Heart left ventricle (tissue), 16 donors: ENCODE results near the gene NIT2. TPM values are rescaled to one million over a fixed set of nuclear protein-coding genes. Genes with fewer than 3 reads are reported as not detected.

Experiments used
- ATAC-seq, 4 donors: fragments of 200-7000 bp; cut with Tn5 transposase; one replicate each; pipeline ENCODE4 v1.9.1; 2020 to 2022; ENCODE audit warnings: moderate library complexity in 4 of 4, mild to moderate bottlenecking in 3 of 4, moderate number of reproducible peaks in 1 of 4
- DNase-seq, 5 donors: peaks; one replicate each; pipeline ENCODE4 v3.0.0-alpha.2; 2020
- H3K27ac ChIP-seq, 12 donors: fragments of 200-600 bp; sonication (generic) in 4 of 12; one replicate each; pipeline versions ENCODE4 v1.5.0 to v1.8.0; 2016 to 2022; ENCODE audit warnings: mild to moderate bottlenecking in 2 of 12
- H3K27me3 ChIP-seq, 9 donors: fragments of 200-600 bp; sonication (generic) in 2 of 9; one replicate each; pipeline versions ENCODE4 v1.5.1 to v1.8.0; 2016 to 2022; ENCODE audit warnings: mild to moderate bottlenecking in 3 of 9
- H3K36me3 ChIP-seq, 9 donors: fragments of 200-600 bp; sonication (generic) in 2 of 9; one replicate each; pipeline versions ENCODE4 v1.5.0 to v1.8.0; 2018 to 2022; ENCODE audit warnings: mild to moderate bottlenecking in 2 of 9
- H3K4me1 ChIP-seq, 12 donors: fragments of 200-600 bp; sonication (generic) in 4 of 12; one replicate each; pipeline versions ENCODE4 v1.5.0 to v1.8.0; 2016 to 2022; ENCODE audit warnings: mild to moderate bottlenecking in 3 of 12
- H3K4me3 ChIP-seq, 12 donors: fragments of 200-600 bp; sonication (generic) in 4 of 12; one replicate each; pipeline versions ENCODE4 v1.5.0 to v1.8.0; 2017 to 2022; ENCODE audit warnings: mild to moderate bottlenecking in 9 of 12, moderate library complexity in 4 of 12
- H3K9me3 ChIP-seq, 12 donors: fragments of 200-600 bp; sonication (generic) in 4 of 12; one replicate each; pipeline versions ENCODE4 v1.5.0 to v1.8.0; 2016 to 2022; ENCODE audit warnings: mild to moderate bottlenecking in 1 of 12
- CTCF ChIP-seq, 12 donors: fragments of 200-600 bp; sonication (generic) in 4 of 12; IDR thresholded peaks; one replicate each; pipeline versions ENCODE4 v1.5.0 to v1.8.0; 2018 to 2022; ENCODE audit warnings: antibody characterized with exemption in 12 of 12, mild to moderate bottlenecking in 5 of 12
- POLR2A ChIP-seq, 2 donors: fragments of 450-650 bp; IDR thresholded peaks; one replicate each; pipeline ENCODE4 v1.6.1; 2017; ENCODE audit warnings: antibody characterized with exemption in 2 of 2, mild to moderate bottlenecking in 2 of 2, moderate library complexity in 2 of 2
- WGBS, 4 donors: extraction: QIAGEN DNeasy Blood & Tissue Kit in 2 of 4; methylation state at CpG; one replicate each; pipeline versions ENCODE4 v1.1.5 to v1.1.7; 2013 to 2018; 5-methylcytosine and 5-hydroxymethylcytosine counted together
- intact Hi-C, 10 donors: fragments of 100-400 bp; cut with DNase I; formaldehyde crosslinking; loops; one replicate each; pipeline versions ENCODE4 v1.11.1 to v1.14.2; 2022
- polyA plus RNA-seq, 2 donors: library from polyadenylated mRNA; stranded (reverse); fragments of 200-250 nt; gene quantifications; one replicate each; pipeline ENCODE4 v1.2.3, GENCODE V29; 2013
- total RNA-seq, 9 donors: library from RNA; depleted of rRNA in 2 of 9; stranded (reverse); fragments of >200 nt in 2 of 9; fragmentation: NEBNext Ultra II Directional in 3 of 9; extraction: Animal tissue kit (Norgen Biotek cat#: 25700) in 3 of 9; gene quantifications; one replicate each; pipeline versions ENCODE4 v1.1.0 to v1.2.4, GENCODE V29; 2016 to 2023
- donor health status: ischemic (EF 13 %, LVEDD 7.1; RV severe dilation, severe dysfunction).
- donor health status: healthy with polysubstance abuse.
- donor health status: DM: no; HTN: yes; CAD: no.
- donor health status: DM: no; HTN: no; CAD: no.
- donor health status: ischemic (EF 25% LVEDD 6.9; RV normal size, moderate dysfunction).
- donor health status: ischemic (EF 25% LVEDD 5.7; RV mildly dilated, moderate dysfunction).
- donor health status: healthy.
- donor health status: DM: yes; HTN: yes; CAD: no.
- donor health status: ischemic (EF 35%, LVEDD 5.7; RV mildly dilated, moderate dysfunction).
- donor health status: nonischemic (EF 11% LVEDD 7.7; RV severe dilation, severe dysfunction).
- donor health status: DM: yes; HTN: yes; CAD: no.
- donor health status: PGD.
- donor health status: ischemic (EF 29% LVEDD 5.4; RV normal size, mild dysfunction).
- donor health status: nonischemic (EF 23%, LVEDD 6.1; RV moderate dilation, normal function).

Gene NIT2
- total and polyA plus RNA-seq, 11 donors = 11.6 to 50.9 (median 31.1) TPM

- H3K36me3 ChIP-seq = peaks cover 0 to 100% (median 95%) of the 10 kb centered on the region in 9 donors
- TF ChIP-seq CTCF (IDR thresholded peaks at IDR 0.05) = no peak
- intact Hi-C loops = no loop called here
- WGBS, 4 donors = 94 to 97% (median 96%) methylated on average over 1 of the region's 1 CpG
- DNase-seq = no peak
- ATAC-seq = no peak
- no peak overlapping the region for H3K4me3 ChIP-seq
- no peaks in the 10 kb centered on the region for H3K27me3 ChIP-seq
- H3K27ac ChIP-seq = no peak overlapping the region
- H3K9me3 ChIP-seq = no peaks in the 10 kb centered on the region
- no peaks in the 10 kb centered on the region for H3K4me1 ChIP-seq
These were observed 39.5 kb upstream of the NIT2 start for GRCh38 chr3:100295089-100295488.

- Histone ChIP-seq H3K27ac (no peak overlapping the region), H3K4me3 (no peak overlapping the region), H3K36me3 (peaks cover 0 to 100% (median 97%) of the 10 kb centered on the region in 9 donors), H3K27me3 (no peaks in the 10 kb centered on the region), H3K4me1 (no peaks in the 10 kb centered on the region), H3K9me3 (no peaks in the 10 kb centered on the region)
- no peak for DNase-seq
- 94 to 98% (median 96%) methylated on average over 2 of the region's 2 CpGs for WGBS, 4 donors
- TF ChIP-seq POLR2A (IDR thresholded peaks at IDR 0.05) = no peak
- no peak for TF ChIP-seq CTCF (IDR thresholded peaks at IDR 0.05)
- no peak for ATAC-seq
- intact Hi-C loops = no loop called here
These were observed 36.8 kb upstream of the NIT2 start for GRCh38 chr3:100297784-100298183.

GRCh38 chr3:100299016-100299415, 35.5 kb upstream of the NIT2 start:
- H3K27me3 ChIP-seq = no peaks in the 10 kb centered on the region
- H3K9me3 ChIP-seq = no peaks in the 10 kb centered on the region
- no peak overlapping the region for H3K27ac ChIP-seq
- H3K4me3 ChIP-seq = no peak overlapping the region
- no peak for TF ChIP-seq CTCF (IDR thresholded peaks at IDR 0.05)
- TF ChIP-seq POLR2A (IDR thresholded peaks at IDR 0.05) = no peak
- intact Hi-C loops = no loop called here
- 54 to 84% (median 75%) methylated on average over 4 of the region's 4 CpGs for WGBS, 4 donors
- no peaks in the 10 kb centered on the region for H3K4me1 ChIP-seq
- ATAC-seq (no peak), DNase-seq (no peak)
- peaks cover 0 to 100% (median 97%) of the 10 kb centered on the region in 9 donors for H3K36me3 ChIP-seq

GRCh38 chr3:100306695-100307094, 27.9 kb upstream of the NIT2 start:
- peaks cover 0 to 99% (median 86%) of the 10 kb centered on the region in 9 donors for H3K36me3 ChIP-seq
- 78 to 93% (median 88%) methylated on average over 1 of the region's 1 CpG for WGBS, 4 donors
- no peak for ATAC-seq
- no peaks in the 10 kb centered on the region for H3K9me3 ChIP-seq
- no peaks in the 10 kb centered on the region for H3K27me3 ChIP-seq
- H3K4me1 ChIP-seq = no peaks in the 10 kb centered on the region
- no peak for DNase-seq
- H3K27ac ChIP-seq = no peak overlapping the region
- intact Hi-C loops = no loop called here
- no peak for TF ChIP-seq CTCF (IDR thresholded peaks at IDR 0.05)
- no peak for TF ChIP-seq POLR2A (IDR thresholded peaks at IDR 0.05)
- H3K4me3 ChIP-seq = no peak overlapping the region
